Fibroblast of pulmonary artery (primary cell): ENCODE measurements around the gene LEKR1.
"Not testable (repeated sequence)": the region's sequence is repeated elsewhere in the genome, so short reads cannot be mapped to it uniquely, and the experiment has no call there.

ENCODE experiments used
- DNase-seq: peaks from one replicate; pipeline ENCODE4 v3.0.0-alpha.2; 2010; ENCODE audit warnings: low read depth
- H3K4me3 ChIP-seq: replicated peaks from 2 replicates; pipeline ENCODE4 v1.5.1; 2011; ENCODE audit warnings: low read depth, mild to moderate bottlenecking, control low read depth, low read length, moderate library complexity
- TF ChIP-seq, protein P1 (sequence below): IDR thresholded peaks from 2 replicates; pipeline ENCODE4 v1.5.1; 2011; ENCODE audit warnings: mild to moderate bottlenecking, control low read depth, low read length, inconsistent platforms; ENCODE audit errors: missing control alignments

Gene LEKR1

DNA sequence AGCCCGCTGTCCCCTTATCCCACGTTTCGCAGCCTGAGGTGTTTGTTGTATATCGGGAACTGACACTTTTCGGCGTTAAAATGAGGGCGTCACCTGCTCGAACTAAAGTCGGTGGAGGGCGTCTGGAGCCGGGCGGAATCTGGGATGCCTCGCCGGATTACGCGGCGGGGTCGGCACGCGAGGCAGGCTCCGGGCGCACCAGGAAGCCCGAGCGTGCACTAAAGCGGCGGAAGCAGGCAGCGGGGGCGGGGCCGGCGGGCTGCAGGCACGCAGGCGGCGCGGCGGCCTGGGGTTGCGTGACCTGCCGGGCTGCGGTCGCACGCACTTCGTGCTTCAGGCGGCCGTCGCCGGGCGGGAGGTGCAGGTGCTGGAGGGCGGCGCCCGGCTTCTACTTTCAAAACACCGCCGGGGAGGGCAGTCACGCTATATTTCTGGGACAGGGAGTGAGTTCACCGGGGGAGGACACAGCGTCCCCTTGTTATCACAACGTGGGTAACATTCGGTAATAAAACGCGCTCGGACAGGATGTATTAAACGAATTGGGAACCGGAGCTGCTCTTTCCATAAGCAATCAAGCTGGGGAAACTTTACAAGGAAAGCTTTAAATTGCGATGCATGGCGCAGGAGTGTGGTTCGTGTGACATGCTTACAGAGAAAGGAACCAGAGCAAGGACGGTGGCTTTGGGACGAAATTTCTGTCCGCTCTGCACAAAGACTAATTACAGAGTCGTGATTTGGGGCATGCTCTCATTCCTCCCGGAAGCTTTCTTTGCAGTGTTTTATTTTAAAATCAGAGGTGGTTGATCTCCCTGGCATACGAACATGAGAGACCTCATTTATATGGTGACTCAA, 9.1 kb upstream of the LEKR1 start:
- peak; percentile 84 for DNase-seq
- TF ChIP-seq, protein P1, sequence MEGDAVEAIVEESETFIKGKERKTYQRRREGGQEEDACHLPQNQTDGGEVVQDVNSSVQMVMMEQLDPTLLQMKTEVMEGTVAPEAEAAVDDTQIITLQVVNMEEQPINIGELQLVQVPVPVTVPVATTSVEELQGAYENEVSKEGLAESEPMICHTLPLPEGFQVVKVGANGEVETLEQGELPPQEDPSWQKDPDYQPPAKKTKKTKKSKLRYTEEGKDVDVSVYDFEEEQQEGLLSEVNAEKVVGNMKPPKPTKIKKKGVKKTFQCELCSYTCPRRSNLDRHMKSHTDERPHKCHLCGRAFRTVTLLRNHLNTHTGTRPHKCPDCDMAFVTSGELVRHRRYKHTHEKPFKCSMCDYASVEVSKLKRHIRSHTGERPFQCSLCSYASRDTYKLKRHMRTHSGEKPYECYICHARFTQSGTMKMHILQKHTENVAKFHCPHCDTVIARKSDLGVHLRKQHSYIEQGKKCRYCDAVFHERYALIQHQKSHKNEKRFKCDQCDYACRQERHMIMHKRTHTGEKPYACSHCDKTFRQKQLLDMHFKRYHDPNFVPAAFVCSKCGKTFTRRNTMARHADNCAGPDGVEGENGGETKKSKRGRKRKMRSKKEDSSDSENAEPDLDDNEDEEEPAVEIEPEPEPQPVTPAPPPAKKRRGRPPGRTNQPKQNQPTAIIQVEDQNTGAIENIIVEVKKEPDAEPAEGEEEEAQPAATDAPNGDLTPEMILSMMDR, result peak; percentile 8
- peak overlapping the region; percentile 52 for H3K4me3 ChIP-seq

DNA sequence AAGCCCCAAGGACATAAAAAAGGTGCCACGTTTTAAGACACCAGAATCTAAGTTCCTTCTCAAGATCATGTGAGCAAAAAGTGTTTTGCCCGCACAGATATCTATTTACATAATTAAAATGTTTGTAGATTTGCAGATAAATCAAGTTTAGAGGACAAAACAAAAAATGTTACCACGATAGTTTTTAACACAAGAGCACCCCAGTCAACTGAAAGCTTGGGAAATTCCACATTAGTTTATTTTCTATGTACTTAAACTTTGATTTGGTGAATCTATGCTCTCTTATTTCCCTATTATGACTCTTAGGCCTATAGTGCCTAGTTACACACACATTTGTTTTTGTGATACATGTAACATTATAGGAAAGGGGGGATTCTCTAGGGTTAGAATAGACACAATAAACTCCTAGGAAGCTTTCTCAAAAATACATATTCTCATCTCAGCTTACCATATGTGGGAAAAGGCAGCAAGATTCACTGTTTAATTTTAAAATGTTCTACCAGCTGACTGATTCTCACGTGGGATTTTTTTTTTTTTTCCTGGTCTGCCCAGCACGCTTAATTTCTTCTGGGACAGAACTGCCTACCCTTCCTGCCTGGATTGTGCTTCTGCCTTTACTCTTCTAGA, 8.4 kb upstream of the LEKR1 start:
- H3K4me3 ChIP-seq, result peak overlapping the region; percentile 52
- DNase-seq, result no peak
- TF ChIP-seq, protein P1, result no peak

DNA sequence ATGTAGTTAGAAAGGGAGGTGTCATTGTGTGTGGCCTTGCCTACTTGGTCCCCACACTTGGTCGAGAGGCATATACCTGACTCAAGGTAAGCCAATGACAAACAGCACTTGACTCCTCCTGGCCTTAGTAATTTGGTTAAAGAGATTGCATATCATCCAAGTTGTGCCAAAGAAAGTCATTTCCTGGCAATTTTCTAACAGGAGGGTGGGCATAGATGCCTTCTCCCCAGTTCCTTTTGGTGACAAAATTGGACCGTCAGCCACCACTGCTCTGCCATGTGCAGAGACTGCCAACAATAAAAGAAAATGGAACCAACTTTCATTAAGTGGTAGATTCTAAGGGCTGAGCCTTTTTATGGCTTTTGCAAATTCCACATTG, 7.9 kb upstream of the LEKR1 start:
- H3K4me3 ChIP-seq, result no peak overlapping the region
- no peak for DNase-seq
- TF ChIP-seq, protein P1, result no peak

DNA sequence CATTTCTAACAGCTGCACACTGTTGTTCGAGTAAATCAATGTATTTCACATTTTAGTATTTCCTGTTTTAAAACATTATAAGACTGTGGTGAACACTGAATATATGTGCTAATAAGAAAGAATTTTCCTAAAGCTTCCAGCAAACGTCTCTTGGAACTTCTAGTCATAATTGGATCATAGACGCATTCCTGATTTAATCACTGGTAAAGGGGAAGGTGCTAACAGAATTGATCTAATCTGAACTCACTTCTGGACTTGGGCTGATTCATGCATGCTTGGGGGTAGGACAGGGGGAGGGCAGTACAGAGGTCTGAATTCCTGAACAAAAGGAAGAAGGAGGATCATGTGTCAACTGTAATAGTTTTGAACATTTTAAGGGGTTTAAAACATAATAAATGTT, 7.3 kb upstream of the LEKR1 start:
- no peak overlapping the region for H3K4me3 ChIP-seq
- DNase-seq, result peak; percentile 68
- TF ChIP-seq, protein P1, result no peak

DNA sequence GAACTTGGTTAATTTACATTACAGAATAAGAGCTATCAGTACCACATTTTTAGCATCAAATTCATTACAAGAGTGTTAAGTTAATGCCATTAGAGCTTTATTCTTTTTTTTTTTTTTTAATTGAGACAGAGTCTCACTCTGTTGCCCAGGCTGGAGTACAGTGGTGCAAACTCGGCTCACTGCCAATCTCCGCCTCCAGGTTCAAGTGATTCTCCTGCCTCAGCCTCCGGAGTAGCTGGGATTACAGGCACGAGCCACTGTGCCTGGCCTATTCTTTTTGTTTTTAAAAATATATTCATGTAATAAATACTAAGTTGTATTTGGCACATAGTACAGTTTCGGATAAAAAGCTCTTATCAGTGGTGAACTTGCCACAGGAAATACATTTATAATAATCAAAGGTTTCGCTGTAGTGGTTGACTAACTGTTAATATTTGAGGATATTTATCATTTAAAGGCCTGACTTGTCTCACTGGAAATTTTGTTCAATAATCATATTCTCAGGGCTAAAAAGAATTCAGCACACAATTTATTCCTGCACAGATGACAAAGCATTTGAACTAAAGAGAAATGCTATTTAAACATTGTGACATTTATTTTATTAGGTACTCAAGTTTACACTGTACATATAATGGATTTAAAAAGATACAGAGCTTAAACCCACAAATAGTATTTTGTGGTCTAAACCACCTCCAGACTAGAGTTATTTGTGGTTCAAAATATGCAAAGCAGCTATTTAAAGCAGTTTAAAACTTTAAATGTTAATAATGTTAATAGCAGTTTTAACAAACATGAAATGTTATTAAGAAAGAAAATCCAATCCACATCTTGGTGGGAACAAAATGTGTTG, 6.1 kb upstream of the LEKR1 start:
- H3K4me3 ChIP-seq, result no peak overlapping the region
- DNase-seq, result no peak
- TF ChIP-seq, protein P1, result no peak

DNA sequence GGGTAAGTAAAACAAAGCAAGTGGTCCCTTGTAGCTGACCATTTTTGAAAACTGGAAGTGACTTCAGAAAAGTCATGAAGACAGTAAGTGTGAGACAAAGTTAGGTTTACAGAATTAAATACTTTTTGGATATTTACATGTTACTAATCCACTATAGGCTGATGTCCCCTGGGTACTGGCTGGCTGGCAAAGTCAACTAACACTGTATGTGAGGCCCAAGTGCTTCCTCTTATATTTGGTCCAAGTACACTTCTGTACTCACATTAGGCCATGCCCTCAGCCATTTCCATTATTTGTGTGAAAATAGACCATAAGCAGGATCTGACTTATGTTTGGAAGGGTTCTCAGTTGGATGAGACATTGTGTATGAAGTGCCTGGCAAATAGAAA, 5.5 kb upstream of the LEKR1 start:
- H3K4me3 ChIP-seq, result no peak overlapping the region
- TF ChIP-seq, protein P1, result no peak
- no peak for DNase-seq

DNA sequence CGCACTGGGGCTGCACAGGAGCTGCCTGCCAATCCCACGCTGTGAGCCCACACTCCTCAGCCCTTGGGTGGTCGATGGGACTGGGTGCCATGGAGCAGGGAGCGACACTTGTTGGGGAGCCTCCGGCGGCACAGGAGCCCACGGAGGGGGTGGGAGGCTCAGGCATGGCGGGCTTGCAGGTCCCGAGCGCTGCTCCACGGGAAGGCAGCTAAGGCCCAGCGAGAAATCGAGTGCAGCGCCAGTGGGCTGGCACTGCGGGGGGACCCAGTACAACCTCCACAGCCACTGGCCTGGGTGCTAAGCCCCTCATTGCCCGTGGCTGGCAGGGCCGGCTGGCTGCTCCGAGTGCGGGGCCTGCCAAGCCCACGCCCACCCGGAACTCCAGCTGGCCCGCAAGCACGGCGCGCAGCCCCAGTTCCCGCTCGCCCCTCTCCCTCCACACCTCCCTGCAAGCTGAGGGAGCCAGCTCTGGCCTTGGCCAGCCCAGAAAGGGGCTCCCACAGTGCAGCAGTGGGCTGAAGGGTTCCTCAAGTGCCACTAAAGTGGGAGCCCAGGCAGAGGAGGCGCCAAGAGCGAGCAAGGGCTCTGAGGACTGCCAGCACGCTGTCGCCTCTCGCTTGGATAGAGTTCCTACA, 3.4 kb upstream of the LEKR1 start:
- H3K4me3 ChIP-seq, result not testable (repeated sequence)

More for the DNA sequence above, 3.4 kb upstream of the LEKR1 start:
- DNase-seq, result not testable (repeated sequence)
